Thyroid gland (tissue), 4 donors: ENCODE results near the gene RPGRIP1L.

ENCODE experiments used
- POLR2A ChIP-seq, 2 donors: fragments of 450-650 bp; IDR thresholded peaks; one replicate each; pipeline ENCODE4 v1.6.1; 2017; ENCODE audit warnings: antibody characterized with exemption in 2 of 2, mild to moderate bottlenecking in 2 of 2, moderate library complexity in 1 of 2
- TF ChIP-seq, protein P1 (sequence below), 6 experiments: fragments of 200-600 bp in 3 of 6; fragments of 450-650 bp in 3 of 6; sonication (generic) in 3 of 6; IDR thresholded peaks; one replicate each; pipeline ENCODE4 v1.5.1; 2016 to 2019; ENCODE audit warnings: antibody characterized with exemption in 6 of 6, mild to moderate bottlenecking in 2 of 6, inconsistent platforms in 1 of 6, moderate library complexity in 1 of 6

DNA sequence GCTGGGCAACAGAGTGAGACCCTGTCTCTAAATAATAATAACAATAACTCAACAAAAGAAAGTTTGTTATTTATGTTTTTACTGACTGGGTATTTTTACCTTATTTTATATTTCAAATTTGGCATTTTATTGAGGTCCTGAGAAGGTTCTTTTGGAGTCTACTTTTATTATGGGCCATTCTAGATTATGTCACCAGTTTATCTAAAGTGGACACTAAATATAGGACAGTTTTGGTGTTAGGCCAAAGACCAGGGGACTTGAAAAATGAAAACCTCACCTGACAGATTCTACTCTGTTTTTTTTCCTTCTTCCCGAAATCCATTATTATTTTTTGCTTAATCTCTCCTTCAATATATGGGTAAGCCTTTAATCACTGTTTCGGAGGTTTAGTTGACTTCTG lies 8.4 kb upstream of the RPGRIP1L start:
- TF ChIP-seq, protein P1, sequence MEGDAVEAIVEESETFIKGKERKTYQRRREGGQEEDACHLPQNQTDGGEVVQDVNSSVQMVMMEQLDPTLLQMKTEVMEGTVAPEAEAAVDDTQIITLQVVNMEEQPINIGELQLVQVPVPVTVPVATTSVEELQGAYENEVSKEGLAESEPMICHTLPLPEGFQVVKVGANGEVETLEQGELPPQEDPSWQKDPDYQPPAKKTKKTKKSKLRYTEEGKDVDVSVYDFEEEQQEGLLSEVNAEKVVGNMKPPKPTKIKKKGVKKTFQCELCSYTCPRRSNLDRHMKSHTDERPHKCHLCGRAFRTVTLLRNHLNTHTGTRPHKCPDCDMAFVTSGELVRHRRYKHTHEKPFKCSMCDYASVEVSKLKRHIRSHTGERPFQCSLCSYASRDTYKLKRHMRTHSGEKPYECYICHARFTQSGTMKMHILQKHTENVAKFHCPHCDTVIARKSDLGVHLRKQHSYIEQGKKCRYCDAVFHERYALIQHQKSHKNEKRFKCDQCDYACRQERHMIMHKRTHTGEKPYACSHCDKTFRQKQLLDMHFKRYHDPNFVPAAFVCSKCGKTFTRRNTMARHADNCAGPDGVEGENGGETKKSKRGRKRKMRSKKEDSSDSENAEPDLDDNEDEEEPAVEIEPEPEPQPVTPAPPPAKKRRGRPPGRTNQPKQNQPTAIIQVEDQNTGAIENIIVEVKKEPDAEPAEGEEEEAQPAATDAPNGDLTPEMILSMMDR (IDR thresholded peaks at IDR 0.05), result no peak
- no peak for TF ChIP-seq POLR2A (IDR thresholded peaks at IDR 0.05)
